GM12891 (cell line): Measurements from ENCODE around the gene PLK3.

ENCODE experiments used
- PAX5 ChIP-seq: IDR thresholded peaks from 2 replicates; pipeline ENCODE4 v1.6.1; 2011; ENCODE audit warnings: low read length, moderate library complexity, mild to moderate bottlenecking; ENCODE audit not compliant: insufficient read depth, severe bottlenecking
- POLR2A ChIP-seq: IDR thresholded peaks from 2 replicates; pipeline ENCODE4 v1.6.1; 2011; ENCODE audit warnings: low read depth, low read length, control low read depth
- POLR2AphosphoS5 ChIP-seq: IDR thresholded peaks from 2 replicates; pipeline ENCODE4 v1.6.1; 2011; ENCODE audit warnings: low read depth, low read length, control low read depth
- TAF1 ChIP-seq: IDR thresholded peaks from 2 replicates; pipeline ENCODE4 v1.6.1; 2011; ENCODE audit warnings: low read depth, low read length, control low read depth

GRCh38 chr1:44846985-44847384, 46.8 kb downstream of the PLK3 start:
- TF ChIP-seq POLR2AphosphoS5 (no peak), POLR2A (no peak), TAF1 (no peak), PAX5 (no peak)
